Suprapubic skin (tissue), 3 donors: ENCODE results near the gene PLEKHH1.

ENCODE experiments used
- CTCF ChIP-seq, 2 donors: fragments of 200-600 bp in 1 of 2; fragments of 450-650 bp in 1 of 2; sonication (generic) in 1 of 2; IDR thresholded peaks; one replicate each; pipeline ENCODE4 v1.5.1; 2016 to 2019; ENCODE audit warnings: antibody characterized with exemption in 2 of 2, mild to moderate bottlenecking in 1 of 2, moderate library complexity in 1 of 2
- EP300 ChIP-seq: sonication (generic); formaldehyde crosslinking; IDR thresholded peaks from one replicate; pipeline ENCODE4 v1.6.1; 2017; ENCODE audit warnings: antibody characterized with exemption
- POLR2A ChIP-seq, 2 donors: fragments of 450-650 bp; IDR thresholded peaks; one replicate each; pipeline ENCODE4 v1.6.1; 2017; ENCODE audit warnings: antibody characterized with exemption in 2 of 2, mild to moderate bottlenecking in 2 of 2, moderate library complexity in 2 of 2

- no peak for TF ChIP-seq CTCF (IDR thresholded peaks at IDR 0.05)
- no peak for TF ChIP-seq POLR2A (IDR thresholded peaks at IDR 0.05)
- TF ChIP-seq EP300 = no peak
Observed at GRCh38 chr14:67556671-67557070, 23.6 kb downstream of the PLEKHH1 start.
